Measurements from ENCODE around the gene EXOC4.

Gene EXOC4

DNA sequence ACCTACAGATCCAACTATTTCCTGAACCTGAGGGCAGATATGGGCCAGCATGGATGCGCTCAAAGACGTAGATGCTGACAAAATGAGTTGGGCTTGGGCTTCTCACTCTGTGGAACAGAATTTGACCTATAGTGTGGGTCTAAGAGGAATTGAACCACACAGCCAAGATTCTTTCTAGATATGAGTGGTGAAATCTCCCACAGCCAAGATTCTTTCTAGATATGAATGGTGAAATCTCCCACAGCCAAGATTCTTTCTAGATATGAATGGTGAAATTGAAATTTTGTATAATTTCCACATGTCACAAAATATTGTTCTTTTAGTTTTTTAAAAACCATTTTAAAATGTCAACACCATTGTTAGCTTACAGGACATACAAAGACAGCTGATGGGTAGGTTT, 658.8 kb downstream of the EXOC4 start:
- no peak for DNase-seq

DNA sequence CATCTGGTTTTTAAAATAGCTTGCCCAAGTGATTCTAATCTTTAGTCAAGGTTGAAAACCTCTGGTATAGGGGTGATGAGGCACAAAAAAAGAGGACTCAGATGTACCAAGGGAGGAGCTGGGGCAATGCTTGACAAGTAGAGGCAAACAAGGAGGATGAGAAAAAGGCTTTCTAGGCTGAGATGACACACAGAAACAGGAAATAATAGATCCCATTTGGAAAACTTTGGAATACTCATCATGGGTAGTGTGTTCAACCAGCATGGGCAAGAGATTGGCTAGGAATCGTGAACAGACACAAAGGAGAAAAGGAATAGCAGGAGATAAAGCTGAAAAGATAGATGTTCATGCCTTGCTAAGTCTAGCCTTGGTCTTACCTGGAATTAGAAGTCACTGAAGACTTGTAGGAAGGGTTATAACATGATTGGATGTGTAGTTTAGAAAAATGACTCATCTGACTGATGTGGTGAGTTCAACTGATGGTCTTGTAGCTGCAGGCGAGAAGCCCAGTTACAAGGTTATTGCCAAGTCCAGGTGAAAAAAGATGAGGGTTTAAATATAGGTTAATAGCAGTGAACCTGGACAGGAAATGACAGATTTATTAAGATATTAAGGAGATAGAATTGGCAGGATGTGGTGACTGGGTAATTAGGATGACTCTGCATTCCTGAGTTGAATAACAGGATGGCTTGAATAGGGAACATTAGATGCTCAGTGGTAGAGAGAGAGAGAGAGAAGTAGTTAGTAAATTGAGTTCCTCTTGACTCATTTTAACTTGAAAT, 660.2 kb downstream of the EXOC4 start:
- no peak for DNase-seq

DNA sequence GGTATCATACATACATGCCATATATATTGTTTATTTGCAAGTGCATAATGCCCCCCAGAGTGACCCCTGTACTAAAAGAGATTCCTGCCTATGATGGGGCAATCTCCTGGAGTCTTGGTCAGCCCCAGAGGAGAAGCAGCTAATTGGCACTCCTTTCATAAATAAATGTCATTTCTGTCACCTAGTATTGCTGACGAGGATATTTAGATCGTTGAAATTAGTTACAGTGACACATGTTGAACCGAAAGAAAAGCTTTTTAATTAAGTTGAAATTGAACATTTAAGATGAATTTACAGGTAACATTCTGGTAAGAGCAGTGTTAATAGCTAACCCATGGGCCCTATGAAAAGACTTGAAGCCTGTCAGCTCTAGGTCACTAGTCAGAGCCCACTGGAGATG, 663.7 kb downstream of the EXOC4 start:
- DNase-seq: no peak

GRCh38 chr7:133919810-133920209, 666.9 kb downstream of the EXOC4 start:
- DNase-seq: no peak

GRCh38 chr7:133921635-133922182, 668.8 kb downstream of the EXOC4 start:
- DNase-seq: no peak

DNA sequence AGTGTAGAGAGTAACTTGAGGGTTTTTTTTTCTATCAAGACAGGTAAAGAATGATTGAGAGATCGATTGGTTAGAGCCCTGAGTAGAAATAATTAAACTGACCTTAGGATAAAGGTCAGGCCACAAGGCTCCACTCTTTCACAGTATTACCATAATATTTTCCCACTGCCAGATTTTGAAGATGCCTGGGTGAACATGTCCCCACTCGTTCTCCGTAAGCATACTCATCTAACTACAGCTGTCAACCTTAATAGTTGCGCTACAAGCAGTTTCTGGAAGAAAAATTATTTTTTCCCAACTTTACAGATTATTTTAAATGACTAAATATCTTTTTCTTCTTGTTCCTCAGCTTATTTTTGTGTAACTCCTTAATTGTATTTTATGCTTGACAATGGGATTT, 671.1 kb downstream of the EXOC4 start:
- no peak for DNase-seq

GRCh38 chr7:133931053-133931452, 678.2 kb downstream of the EXOC4 start:
- no peak for DNase-seq

DNA sequence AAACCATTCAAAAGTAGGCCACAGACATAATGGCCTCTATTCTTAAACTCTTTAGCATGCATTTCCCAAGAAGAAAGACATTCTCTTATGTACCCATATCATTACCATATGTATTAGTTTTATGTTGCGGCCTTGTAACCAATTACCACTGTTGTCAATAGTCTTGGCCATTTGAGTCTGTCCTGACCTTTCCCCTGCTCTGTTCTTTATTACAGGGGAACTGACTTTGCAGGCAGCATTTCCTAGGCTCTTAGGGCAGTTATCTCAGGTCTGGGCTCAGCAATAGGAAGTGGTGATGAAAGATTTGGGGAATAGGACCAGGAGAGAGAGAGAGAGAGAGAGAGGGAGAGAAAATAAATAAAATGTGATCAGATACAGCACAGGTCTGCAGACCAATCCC, 679.7 kb downstream of the EXOC4 start:
- DNase-seq: no peak

- no peak for DNase-seq
These were observed 681.5 kb downstream of the EXOC4 start for GRCh38 chr7:133934262-133934976.

DNA sequence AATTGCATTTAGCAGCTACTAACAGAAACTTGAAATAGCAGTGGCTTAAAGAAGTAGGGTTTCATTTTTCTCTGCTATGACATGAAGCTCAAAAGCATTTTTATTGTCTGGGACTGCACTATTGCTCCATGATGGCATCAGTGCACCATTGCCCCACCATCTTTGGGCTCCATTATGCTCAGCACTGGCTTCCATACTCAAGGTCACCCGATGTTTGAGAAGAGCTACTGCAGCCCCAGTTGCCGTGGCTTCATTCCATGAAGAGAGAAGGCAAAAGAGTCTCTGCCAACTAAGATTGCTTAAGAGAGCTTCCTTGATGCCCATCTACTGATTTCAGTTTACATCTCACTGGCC, 682.1 kb downstream of the EXOC4 start:
- DNase-seq: no peak

DNA sequence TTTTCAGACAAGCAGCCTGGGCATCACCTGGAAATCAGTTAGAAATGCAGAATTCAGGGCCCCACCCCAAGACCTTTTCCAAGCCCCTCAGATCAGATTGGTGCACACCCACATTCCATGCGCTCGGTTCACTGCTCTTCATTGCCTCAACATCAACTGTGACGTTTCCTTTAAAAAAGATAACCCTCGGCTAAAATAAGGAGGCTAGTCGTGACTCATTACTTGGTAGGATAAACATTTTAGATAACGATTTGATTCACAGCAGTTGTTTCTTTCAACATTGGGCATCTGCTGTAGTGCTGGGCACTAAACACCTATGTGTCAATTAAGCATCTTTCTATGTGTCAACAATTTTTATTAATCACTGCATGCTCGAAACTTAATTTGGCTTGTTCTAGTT, 683.2 kb downstream of the EXOC4 start:
- no peak for DNase-seq

DNA sequence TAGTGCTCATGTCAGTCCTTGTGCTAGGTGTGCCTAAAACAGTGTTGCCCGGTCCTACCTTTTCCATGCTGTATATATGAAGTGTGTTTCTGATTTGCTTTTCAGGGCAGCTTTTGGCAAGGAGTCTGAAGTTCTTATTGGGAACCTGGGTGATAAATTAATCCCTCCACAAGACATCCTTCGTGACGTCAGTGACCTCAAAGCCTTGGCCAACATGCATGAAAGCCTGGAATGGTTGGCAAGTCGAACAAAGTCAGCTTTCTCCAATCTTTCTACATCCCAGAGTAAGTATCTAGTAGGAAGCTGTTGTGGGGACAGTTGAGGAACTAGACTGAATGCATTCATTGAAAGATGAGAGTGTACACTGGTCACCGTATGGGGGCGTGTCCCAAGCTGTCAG, 684.9 kb downstream of the EXOC4 start:
- DNase-seq: no peak

DNA sequence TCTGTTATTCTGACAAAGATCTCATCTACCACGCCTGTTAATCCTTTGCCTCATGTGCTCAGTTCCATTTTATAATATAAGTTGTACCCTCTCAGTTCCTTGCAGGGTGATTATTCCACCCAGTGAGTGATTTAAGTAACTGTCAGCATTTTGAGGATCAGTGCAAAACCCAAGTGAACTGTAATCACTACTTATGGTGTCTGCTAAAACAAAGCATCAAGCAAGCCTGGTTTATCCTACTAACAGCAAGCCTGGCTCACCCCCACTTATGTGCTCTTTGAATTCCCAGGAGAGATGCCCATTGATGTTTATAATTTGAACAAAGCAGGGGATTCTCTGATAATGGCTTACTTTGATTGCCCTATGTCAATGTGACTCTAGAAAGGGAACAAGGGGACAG, 687.5 kb downstream of the EXOC4 start:
- peak; percentile 1 for DNase-seq

DNA sequence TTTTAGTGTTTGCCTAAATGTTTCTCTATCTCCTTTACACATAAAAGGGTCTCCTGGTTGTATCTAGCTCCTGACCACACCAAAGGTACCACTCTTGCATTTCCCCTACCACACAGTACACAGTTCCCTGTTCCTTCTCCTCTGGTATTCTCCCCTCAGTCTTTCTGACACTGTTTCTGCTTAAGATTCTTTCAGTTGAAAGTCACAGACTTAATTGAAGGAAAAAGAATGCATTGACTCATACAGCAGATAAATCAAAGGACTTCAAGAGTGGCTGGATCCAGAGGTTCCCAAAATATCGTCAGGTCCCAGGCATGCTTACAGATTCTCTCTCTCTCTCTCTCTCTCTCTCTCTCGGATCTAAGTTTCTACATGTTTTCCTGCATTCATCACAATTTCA, 688.6 kb downstream of the EXOC4 start:
- DNase-seq: no peak

DNA sequence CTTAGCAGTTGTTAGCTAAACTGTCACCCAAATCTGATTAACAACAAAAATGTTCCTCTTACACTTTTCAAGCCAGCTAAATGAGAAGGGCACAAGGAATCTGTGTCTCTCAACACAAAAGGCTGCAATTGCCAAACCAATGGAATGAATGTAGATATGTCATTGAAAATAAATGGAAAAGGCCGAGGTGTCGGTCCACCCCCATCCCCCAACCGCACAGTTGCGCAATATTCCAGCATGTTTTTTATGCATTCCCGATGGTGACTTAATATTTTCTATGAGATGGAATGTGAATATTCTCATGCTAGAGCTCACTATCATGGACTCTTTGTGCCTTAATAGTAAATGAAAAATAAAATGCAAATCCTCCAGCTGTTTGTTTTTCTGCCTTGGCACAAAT, 692.6 kb downstream of the EXOC4 start:
- no peak for DNase-seq

DNA sequence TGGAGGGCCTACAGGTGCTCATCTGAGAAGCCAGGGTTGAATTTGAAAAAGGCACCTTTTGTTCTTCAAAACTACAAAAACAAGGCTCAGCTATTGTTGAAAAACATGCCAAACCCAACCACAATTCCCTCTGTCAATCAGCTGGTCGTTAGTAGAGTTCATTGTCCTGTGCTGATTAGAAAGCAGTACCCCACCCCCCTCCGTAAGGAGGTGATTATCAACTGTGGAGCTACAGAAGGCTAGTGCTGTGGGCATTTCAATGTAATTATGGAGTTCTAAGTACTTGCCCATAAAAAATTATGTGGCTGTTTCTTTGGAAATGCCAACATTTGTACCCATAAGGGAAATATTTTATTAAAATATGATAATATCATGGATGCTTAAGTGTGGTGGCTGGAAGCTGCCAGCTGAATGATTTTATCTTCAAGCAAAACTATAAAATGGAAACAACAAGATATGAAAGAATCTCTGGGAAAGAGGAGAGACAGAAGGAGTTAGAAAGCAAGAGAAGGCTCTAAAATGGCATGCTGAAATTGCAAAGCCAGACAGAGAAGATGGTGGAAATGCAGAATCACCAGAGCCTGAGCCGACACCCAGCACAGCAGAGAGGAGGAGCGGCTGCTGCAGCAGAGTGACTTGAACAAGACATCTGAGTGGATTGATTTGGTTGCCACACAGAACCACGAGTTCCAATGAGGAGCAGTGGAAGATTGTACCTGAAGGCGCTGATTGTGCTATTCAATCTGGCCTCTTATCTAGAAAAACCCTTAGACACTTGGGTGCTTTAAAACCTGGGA, 694.8 kb downstream of the EXOC4 start:
- DNase-seq: no peak

DNA sequence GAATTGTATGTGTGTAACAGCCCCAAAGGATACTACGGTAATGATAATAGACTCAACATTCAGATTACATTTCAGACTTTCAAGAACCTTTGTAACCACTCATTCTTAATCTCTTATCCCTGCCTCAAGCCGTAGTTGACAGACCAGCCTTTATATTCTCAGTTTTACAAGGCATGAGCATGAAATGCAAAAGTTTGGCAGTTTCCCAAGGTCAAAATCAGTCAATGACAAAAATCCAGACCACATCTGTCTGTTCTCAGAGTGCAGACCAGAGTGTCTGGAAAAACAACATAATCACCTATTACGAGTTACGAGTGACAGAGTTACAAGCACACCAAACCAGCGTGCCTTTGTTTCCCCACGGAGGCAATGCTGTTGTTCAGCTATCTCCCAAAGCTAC, 695.7 kb downstream of the EXOC4 start:
- DNase-seq: no peak

DNA sequence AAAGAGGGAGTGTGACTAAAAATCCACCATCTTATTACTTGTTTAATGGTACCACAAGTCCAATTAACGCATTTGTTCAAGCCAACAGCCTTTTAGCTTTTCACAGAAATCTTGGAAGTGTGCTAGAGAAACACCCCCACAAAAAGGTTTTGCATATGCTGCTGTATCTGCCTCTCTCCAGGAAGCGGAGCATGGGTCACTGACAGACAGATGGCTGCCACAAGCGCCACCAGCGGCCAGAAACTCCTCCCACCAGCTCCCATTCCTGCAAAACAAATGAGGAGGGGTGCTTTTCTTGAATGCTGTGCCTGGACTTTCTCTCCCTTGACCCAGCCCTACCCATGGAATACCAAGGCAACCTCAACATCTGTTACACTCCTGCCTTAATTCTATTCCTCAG, 698.0 kb downstream of the EXOC4 start:
- no peak for DNase-seq

- no peak for DNase-seq
These were observed 702.3 kb downstream of the EXOC4 start for GRCh38 chr7:133955208-133955607.

- no peak for DNase-seq
These were observed 705.0 kb downstream of the EXOC4 start for GRCh38 chr7:133957845-133958244.

DNA sequence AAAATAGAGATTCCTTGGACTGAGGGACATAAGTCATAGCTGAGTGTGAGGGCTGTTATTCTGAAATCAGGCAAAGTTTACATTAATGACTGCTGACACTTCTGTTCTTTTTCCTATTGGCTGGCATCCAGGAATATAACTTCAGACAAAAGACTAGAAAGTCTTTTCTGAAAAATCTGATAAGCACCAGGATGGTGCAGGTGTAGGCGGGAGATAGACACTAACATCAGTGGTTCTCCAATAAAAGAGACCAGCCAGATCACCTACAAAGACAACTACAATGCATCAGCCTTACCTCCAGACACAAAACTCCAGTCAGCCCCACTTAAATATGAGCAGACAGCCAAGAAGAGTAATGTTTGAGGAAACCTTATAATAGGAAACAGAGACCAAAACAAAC, 705.9 kb downstream of the EXOC4 start:
- DNase-seq: no peak

GRCh38 chr7:133959505-133959904, 706.6 kb downstream of the EXOC4 start:
- no peak for DNase-seq

- no peak for DNase-seq
These were observed 708.8 kb downstream of the EXOC4 start for GRCh38 chr7:133961724-133962123.

DNA sequence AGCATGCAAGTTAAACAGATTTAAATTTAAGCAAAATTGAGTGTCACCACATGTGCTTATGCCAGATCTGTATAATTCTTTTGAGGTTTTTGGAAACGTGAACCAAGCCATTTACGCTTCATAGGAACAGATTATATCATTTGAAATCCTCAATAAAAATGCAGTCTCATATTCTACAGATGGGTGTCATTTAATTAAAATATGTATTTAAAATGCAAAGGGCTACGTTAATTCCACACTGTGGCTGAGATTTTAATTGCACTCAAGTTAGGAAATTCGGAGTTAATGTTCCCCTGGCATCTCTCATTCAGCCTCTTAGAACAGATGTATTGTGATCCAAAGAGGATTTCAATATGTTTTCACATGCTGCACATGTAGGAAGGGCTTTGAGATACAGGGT, 709.8 kb downstream of the EXOC4 start:
- DNase-seq: no peak
